Lung (tissue), 12 donors: ENCODE measurements around the gene APPL2. TPM values are rescaled to one million over a fixed set of nuclear protein-coding genes. Genes with fewer than 3 reads are reported as not detected.
"Not testable (repeated sequence)": the region's sequence is repeated elsewhere in the genome, so short reads cannot be mapped to it uniquely, and the experiment has no call there.

Source experiments
- ATAC-seq: fragments of 200-7000 bp; cut with Tn5 transposase; one replicate; pipeline ENCODE4 v1.9.1; 2020; ENCODE audit warnings: moderate number of reproducible peaks; ENCODE audit not compliant: insufficient read depth, low FRiP score
- DNase-seq, 3 donors: peaks; one replicate each; pipeline ENCODE4 v3.0.0-alpha.2; 2013 to 2017
- H3K27ac ChIP-seq, 2 donors: one replicate each; pipeline ENCODE4 v1.5.1; 2013; ENCODE audit warnings: mild to moderate bottlenecking in 2 of 2, moderate library complexity in 2 of 2, control low read depth in 1 of 2, inconsistent platforms in 1 of 2, low read depth in 1 of 2, low read length in 1 of 2
- H3K27me3 ChIP-seq, 3 donors: one replicate each; pipeline ENCODE4 v1.5.1; 2013; ENCODE audit warnings: low read length in 2 of 3; ENCODE audit not compliant: control insufficient read depth in 3 of 3, insufficient read depth in 3 of 3
- H3K36me3 ChIP-seq, 4 donors: one replicate each; pipeline ENCODE4 v1.5.1; 2013; ENCODE audit warnings: low read length in 4 of 4, mild to moderate bottlenecking in 1 of 4, moderate library complexity in 1 of 4; ENCODE audit not compliant: control insufficient read depth in 4 of 4, insufficient read depth in 4 of 4
- H3K4me1 ChIP-seq, 5 donors: one replicate each; pipeline ENCODE4 v1.5.1; 2013; ENCODE audit warnings: low read length in 5 of 5, mild to moderate bottlenecking in 2 of 5, moderate library complexity in 1 of 5; ENCODE audit not compliant: control insufficient read depth in 5 of 5, insufficient read depth in 5 of 5
- H3K4me3 ChIP-seq: one replicate; pipeline ENCODE4 v1.5.1; 2013; ENCODE audit warnings: mild to moderate bottlenecking, control low read depth, moderate library complexity
- H3K9ac ChIP-seq, 2 donors: one replicate each; pipeline ENCODE4 v1.5.1; 2013; ENCODE audit warnings: low read length in 2 of 2, control low read depth in 1 of 2; ENCODE audit not compliant: insufficient read depth in 1 of 2
- H3K9me3 ChIP-seq, 4 donors: one replicate each; pipeline ENCODE4 v1.5.1; 2013; ENCODE audit warnings: low read length in 3 of 4, mild to moderate bottlenecking in 1 of 4, moderate library complexity in 1 of 4; ENCODE audit not compliant: control insufficient read depth in 4 of 4, insufficient read depth in 3 of 4
- WGBS, 2 donors: extraction: QIAGEN DNeasy Blood & Tissue Kit; methylation state at CpG; one replicate each; pipeline ENCODE4 v1.1.7; 2013; 5-methylcytosine and 5-hydroxymethylcytosine counted together
- polyA plus RNA-seq, 2 donors: library from polyadenylated mRNA; stranded (reverse); fragments of 200-250 nt; gene quantifications; one replicate each; pipeline ENCODE4 v1.2.1, GENCODE V29; 2013
- total RNA-seq, 2 donors: library from RNA; depleted of rRNA in 1 of 2; stranded (reverse); fragments of >200 nt in 1 of 2; gene quantifications; one replicate each; pipeline ENCODE4 v1.2.1, GENCODE V29; 2014 to 2021
- TF ChIP-seq, protein P1 (sequence below): IDR thresholded peaks from 2 replicates; pipeline ENCODE4 v1.5.1; 2012; ENCODE audit warnings: mild to moderate bottlenecking; ENCODE audit errors: control extremely low read depth, extremely low read depth
- donor health status: control.
- donor health status: control.
- donor health status: Bipolar disorder and iron deficiency.
- donor health status: healthy.
- donor health status: DM: yes; HTN: yes; CAD: no.

Gene APPL2
- total and polyA plus RNA-seq, 4 donors: 11.8 to 89.5 (median 26.5) TPM

DNA sequence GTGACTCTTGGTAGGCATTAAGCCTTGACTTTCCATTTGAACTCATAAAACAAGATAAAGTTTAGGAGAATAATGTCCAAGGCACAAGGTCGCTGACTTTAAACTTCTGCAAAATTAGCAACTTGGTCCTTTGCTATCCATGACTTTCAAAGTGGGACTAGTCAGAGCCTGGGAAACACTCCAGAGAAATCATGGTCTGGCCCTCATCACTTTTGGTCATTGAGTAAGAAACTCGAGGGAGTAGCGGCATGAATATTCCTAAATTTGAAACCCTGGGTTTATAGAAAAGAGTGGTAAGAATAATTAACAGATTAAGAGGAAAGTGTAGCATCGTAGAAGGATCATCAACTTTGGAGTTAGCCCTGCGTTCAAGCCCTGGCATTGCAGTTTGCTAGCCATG is 16.9 kb upstream of the APPL2 start:
- no peak for ATAC-seq
- Histone ChIP-seq H3K27ac (no peak overlapping the region), H3K27me3 (no peaks in the 10 kb centered on the region), H3K9me3 (no peaks in the 10 kb centered on the region), H3K36me3 (no peaks in the 10 kb centered on the region), H3K4me3 (no peak overlapping the region), H3K4me1 (peaks cover 0 to 1% (median 0%) of the 10 kb centered on the region in 5 donors), H3K9ac (no peak overlapping the region)
- TF ChIP-seq, protein P1, sequence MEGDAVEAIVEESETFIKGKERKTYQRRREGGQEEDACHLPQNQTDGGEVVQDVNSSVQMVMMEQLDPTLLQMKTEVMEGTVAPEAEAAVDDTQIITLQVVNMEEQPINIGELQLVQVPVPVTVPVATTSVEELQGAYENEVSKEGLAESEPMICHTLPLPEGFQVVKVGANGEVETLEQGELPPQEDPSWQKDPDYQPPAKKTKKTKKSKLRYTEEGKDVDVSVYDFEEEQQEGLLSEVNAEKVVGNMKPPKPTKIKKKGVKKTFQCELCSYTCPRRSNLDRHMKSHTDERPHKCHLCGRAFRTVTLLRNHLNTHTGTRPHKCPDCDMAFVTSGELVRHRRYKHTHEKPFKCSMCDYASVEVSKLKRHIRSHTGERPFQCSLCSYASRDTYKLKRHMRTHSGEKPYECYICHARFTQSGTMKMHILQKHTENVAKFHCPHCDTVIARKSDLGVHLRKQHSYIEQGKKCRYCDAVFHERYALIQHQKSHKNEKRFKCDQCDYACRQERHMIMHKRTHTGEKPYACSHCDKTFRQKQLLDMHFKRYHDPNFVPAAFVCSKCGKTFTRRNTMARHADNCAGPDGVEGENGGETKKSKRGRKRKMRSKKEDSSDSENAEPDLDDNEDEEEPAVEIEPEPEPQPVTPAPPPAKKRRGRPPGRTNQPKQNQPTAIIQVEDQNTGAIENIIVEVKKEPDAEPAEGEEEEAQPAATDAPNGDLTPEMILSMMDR: no peak
- DNase-seq: no peak
- 93% methylated on average over 5 of the region's 5 CpGs for WGBS, 2 donors

DNA sequence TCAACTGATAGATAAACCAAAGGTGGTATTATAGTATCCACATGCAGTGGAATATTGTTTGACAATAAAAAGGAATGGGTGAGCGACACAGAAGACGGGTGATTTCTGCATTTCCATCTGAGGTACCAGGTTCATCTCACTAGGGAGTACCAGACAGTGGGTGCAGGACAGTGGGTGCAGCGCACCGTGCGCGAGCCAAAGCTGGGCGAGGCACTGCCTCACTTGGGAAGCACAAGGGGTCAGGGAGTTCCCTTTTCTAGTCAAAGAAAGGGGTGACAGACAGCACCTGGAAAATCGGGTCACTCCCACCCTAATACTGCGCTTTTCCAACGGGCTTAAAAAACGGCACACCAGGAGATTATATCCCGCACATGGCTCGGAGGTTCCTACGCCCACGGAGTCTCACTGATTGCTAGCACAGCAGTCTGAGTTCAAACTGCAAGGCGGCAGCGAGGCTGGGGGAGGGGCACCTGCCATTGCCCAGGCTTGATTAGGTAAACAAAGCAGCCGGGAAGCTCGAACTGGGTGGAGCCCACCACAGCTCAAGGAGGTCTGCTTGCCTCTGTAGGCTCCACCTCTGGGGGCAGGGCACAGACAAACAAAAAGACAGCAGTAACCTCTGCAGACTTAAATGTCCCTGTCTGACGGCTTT is 9.9 kb upstream of the APPL2 start:
- not testable (repeated sequence) for H3K4me3 ChIP-seq, H3K4me1 ChIP-seq, DNase-seq, H3K9me3 ChIP-seq, H3K9ac ChIP-seq, H3K27ac ChIP-seq, ATAC-seq, H3K36me3 ChIP-seq, H3K27me3 ChIP-seq
- WGBS, 2 donors: 82 to 83% methylated on average over 18 to 20 of the region's 20 CpGs

DNA sequence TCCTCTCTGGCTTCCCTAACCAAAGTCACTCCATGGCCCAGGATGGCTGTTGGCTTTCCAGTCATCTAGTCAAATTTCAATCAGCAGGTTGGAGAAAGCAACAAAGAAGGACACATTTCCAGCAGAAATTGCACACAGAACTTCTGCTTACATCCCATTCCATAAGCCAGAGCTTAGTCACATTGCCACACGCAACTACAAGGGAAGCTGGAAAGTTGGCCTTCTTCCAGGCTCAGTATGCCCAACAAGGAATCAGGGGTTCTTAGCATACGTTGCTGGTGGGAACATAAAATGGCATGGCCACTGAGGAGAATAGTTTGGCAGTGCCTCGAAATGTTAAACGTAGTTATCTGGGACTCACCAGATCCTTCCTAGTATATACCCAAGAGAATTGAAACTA is 9.3 kb upstream of the APPL2 start:
- TF ChIP-seq, protein P1: no peak
- H3K9me3 ChIP-seq: peaks cover 0 to 4% (median 0%) of the 10 kb centered on the region in 4 donors
- no peaks in the 10 kb centered on the region for H3K36me3 ChIP-seq
- no peak for DNase-seq
- no peak overlapping the region for H3K4me3 ChIP-seq
- no peak overlapping the region for H3K27ac ChIP-seq
- no peaks in the 10 kb centered on the region for H3K4me1 ChIP-seq
- WGBS, 2 donors: 90 to 91% methylated on average over 4 of the region's 4 CpGs
- no peak for ATAC-seq
- no peaks in the 10 kb centered on the region for H3K27me3 ChIP-seq
- H3K9ac ChIP-seq: no peak overlapping the region

DNA sequence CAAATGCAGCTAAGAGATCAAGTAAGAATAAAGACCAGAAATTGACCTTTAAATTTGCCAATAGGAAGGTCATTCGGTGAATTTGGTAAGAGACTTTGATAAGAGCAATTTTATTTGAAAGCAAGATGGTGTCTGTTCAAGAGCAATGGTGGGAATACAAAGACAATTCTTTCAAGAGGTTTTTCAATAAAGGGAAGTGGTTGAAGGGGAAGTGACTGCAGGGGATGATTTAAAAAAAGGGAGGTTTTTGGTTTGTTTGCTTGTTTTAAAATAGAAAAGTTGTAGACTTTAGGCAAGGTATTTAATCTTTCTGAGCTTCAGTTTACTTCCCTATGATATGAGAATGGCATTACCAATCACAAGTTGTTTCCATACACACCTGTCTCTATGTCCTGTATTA is 4.3 kb upstream of the APPL2 start:
- Histone ChIP-seq H3K36me3 (no peaks in the 10 kb centered on the region), H3K9me3 (peaks cover 0 to under 1% (median 0%) of the 10 kb centered on the region in 4 donors), H3K9ac (no peak overlapping the region), H3K4me3 (no peak overlapping the region), H3K4me1 (peaks cover 0 to 1% (median 0%) of the 10 kb centered on the region in 5 donors), H3K27ac (no peak overlapping the region), H3K27me3 (no peaks in the 10 kb centered on the region)
- TF ChIP-seq, protein P1: no peak
- 86 to 89% methylated on average over 1 of the region's 1 CpG for WGBS, 2 donors
- no peak for DNase-seq
- no peak for ATAC-seq
